Right atrium auricular region (tissue), 2 donors: Measurements from ENCODE around the gene ESYT3. TPM values are rescaled to one million over a fixed set of nuclear protein-coding genes. Genes with fewer than 3 reads are reported as not detected.

Experiments
- DNase-seq: peaks from one replicate; pipeline ENCODE4 v3.0.0-alpha.2; 2019; ENCODE audit warnings: low spot score
- H3K27ac ChIP-seq, 2 donors: fragments of 200-600 bp; sonication (generic); 1 replicate in 1 of 2; 2 replicates in 1 of 2; pipeline ENCODE4 v1.5.1; 2016 to 2019
- H3K27me3 ChIP-seq, 2 donors: fragments of 200-600 bp; sonication (generic); one replicate each; pipeline versions ENCODE4 v1.5.1 to v1.6.0; 2017 to 2019
- H3K36me3 ChIP-seq: fragments of 200-600 bp; sonication (generic); one replicate; pipeline ENCODE4 v1.5.1; 2016
- H3K4me1 ChIP-seq, 2 donors: fragments of 200-600 bp; sonication (generic); one replicate each; pipeline versions ENCODE4 v1.5.1 to v1.6.0; 2017 to 2019
- H3K4me3 ChIP-seq, 2 donors: fragments of 200-600 bp; sonication (generic); 1 replicate in 1 of 2; 2 replicates in 1 of 2; pipeline ENCODE4 v1.5.1; 2017 to 2019; ENCODE audit warnings: mild to moderate bottlenecking in 1 of 2, moderate library complexity in 1 of 2
- H3K9me3 ChIP-seq, 2 donors: fragments of 200-600 bp; sonication (generic); one replicate each; pipeline ENCODE4 v1.5.1; 2019
- CTCF ChIP-seq, 2 donors: fragments of 200-600 bp; sonication (generic); IDR thresholded peaks; one replicate each; pipeline ENCODE4 v1.5.1; 2019; ENCODE audit warnings: antibody characterized with exemption in 2 of 2
- total RNA-seq, 2 donors: library from RNA; depleted of rRNA; stranded (reverse); fragments of >200 nt; gene quantifications; one replicate each; pipeline ENCODE4 v1.1.0, GENCODE V29; 2016

Gene ESYT3
- total RNA-seq, 2 donors from 2014 or later, result 1.6 to 2.6 TPM

- Histone ChIP-seq H3K4me1 (peaks cover 0 to 6% of the 10 kb centered on the region in 2 donors), H3K9me3 (no peaks in the 10 kb centered on the region), H3K27me3 (no peaks in the 10 kb centered on the region), H3K36me3 (no peaks in the 10 kb centered on the region), H3K27ac (no peak overlapping the region), H3K4me3 (no peak overlapping the region)
- no peak for TF ChIP-seq CTCF (IDR thresholded peaks at IDR 0.05)
- DNase-seq, result no peak
Measured at GRCh38 chr3:138468451-138468850, 34.0 kb downstream of the ESYT3 start.

GRCh38 chr3:138468886-138469285 lies 34.5 kb downstream of the ESYT3 start:
- H3K4me3 ChIP-seq, result no peak overlapping the region
- no peak for TF ChIP-seq CTCF (IDR thresholded peaks at IDR 0.05)
- H3K27ac ChIP-seq, result no peak overlapping the region
- no peaks in the 10 kb centered on the region for H3K9me3 ChIP-seq
- H3K4me1 ChIP-seq, result peaks cover 0 to 6% of the 10 kb centered on the region in 2 donors
- no peaks in the 10 kb centered on the region for H3K36me3 ChIP-seq
- no peaks in the 10 kb centered on the region for H3K27me3 ChIP-seq
- DNase-seq, result no peak

GRCh38 chr3:138469874-138470273 lies 35.5 kb downstream of the ESYT3 start:
- no peak for DNase-seq

GRCh38 chr3:138470687-138471086 lies 36.3 kb downstream of the ESYT3 start:
- Histone ChIP-seq H3K9me3 (no peaks in the 10 kb centered on the region), H3K4me1 (peaks cover 0 to 6% of the 10 kb centered on the region in 2 donors), H3K27me3 (no peaks in the 10 kb centered on the region), H3K27ac (no peak overlapping the region), H3K4me3 (no peak overlapping the region), H3K36me3 (no peaks in the 10 kb centered on the region)
- DNase-seq, result no peak
- TF ChIP-seq CTCF (IDR thresholded peaks at IDR 0.05), result no peak

More at GRCh38 chr3:138469874-138470273, 35.5 kb downstream of the ESYT3 start:
- Histone ChIP-seq H3K27me3 (no peaks in the 10 kb centered on the region), H3K4me1 (peaks cover 0 to 6% of the 10 kb centered on the region in 2 donors), H3K36me3 (no peaks in the 10 kb centered on the region), H3K4me3 (no peak overlapping the region), H3K27ac (no peak overlapping the region), H3K9me3 (no peaks in the 10 kb centered on the region)
- no peak for TF ChIP-seq CTCF (IDR thresholded peaks at IDR 0.05)

GRCh38 chr3:138471481-138471880 lies 37.1 kb downstream of the ESYT3 start:
- H3K4me3 ChIP-seq, result no peak overlapping the region
- peaks cover 0 to 6% of the 10 kb centered on the region in 2 donors for H3K4me1 ChIP-seq
- TF ChIP-seq CTCF (IDR thresholded peaks at IDR 0.05), result no peak
- H3K27ac ChIP-seq, result no peak overlapping the region
- no peaks in the 10 kb centered on the region for H3K27me3 ChIP-seq
- no peaks in the 10 kb centered on the region for H3K9me3 ChIP-seq
- H3K36me3 ChIP-seq, result no peaks in the 10 kb centered on the region
- DNase-seq, result no peak

- peaks cover 0 to 6% of the 10 kb centered on the region in 2 donors for H3K4me1 ChIP-seq
- no peak overlapping the region for H3K27ac ChIP-seq
- no peak for DNase-seq
- H3K4me3 ChIP-seq, result no peak overlapping the region
- TF ChIP-seq CTCF (IDR thresholded peaks at IDR 0.05), result no peak
- no peaks in the 10 kb centered on the region for H3K9me3 ChIP-seq
- no peaks in the 10 kb centered on the region for H3K36me3 ChIP-seq
- no peaks in the 10 kb centered on the region for H3K27me3 ChIP-seq
Measured at GRCh38 chr3:138472141-138472825, 37.9 kb downstream of the ESYT3 start.
